H1 (cell line): ENCODE results near the gene TEX2. TPM values are rescaled to one million over a fixed set of nuclear protein-coding genes. Genes with fewer than 3 reads are reported as not detected.

ENCODE experiments used
- CTCF ChIA-PET: fragments of 300-600 bp; sonication (Branson Sonifier 250); formaldehyde crosslinking; loops from one replicate; lab custom pipeline; 2021; ENCODE audit not compliant: partially characterized antibody; lab: Charles Lee
- POLR2A ChIA-PET: fragments of 300-600 bp; sonication (Branson Sonifier 250); formaldehyde crosslinking; loops from one replicate; lab custom pipeline; 2021; ENCODE audit warnings: inconsistent platforms; ENCODE audit not compliant: partially characterized antibody; lab: Charles Lee
- DNase-seq, 2 experiments: peaks; one replicate each; pipeline versions ENCODE4 v3.0.0 to v3.0.0-alpha.2; 2010 to 2022; ENCODE audit warnings: low spot score in 2 of 2, low read depth in 1 of 2, mixed read lengths in 1 of 2
- FAIRE-seq: peaks from 2 replicates; lab custom pipeline; 2011; peaks lifted over from hg19 to GRCh38; lab: Jason Lieb, UNC
- H2AFZ ChIP-seq: 2 replicates; pipeline ENCODE4 v1.8.1; 2012; ENCODE audit warnings: low read length, inconsistent platforms
- H2AK5ac ChIP-seq: 2 replicates; pipeline ENCODE4 v1.6.1; 2013; ENCODE audit warnings: low read depth, low read length
- H2BK120ac ChIP-seq: replicated peaks from 2 replicates; pipeline ENCODE3; 2013; ENCODE audit warnings: low read depth, low read length, inconsistent platforms
- H2BK12ac ChIP-seq: 2 replicates; pipeline ENCODE4 v1.6.1; 2013; ENCODE audit warnings: low read depth, low read length
- H2BK15ac ChIP-seq: 2 replicates; pipeline ENCODE4 v1.6.1; 2013; ENCODE audit warnings: low read length
- H2BK20ac ChIP-seq: 2 replicates; pipeline ENCODE4 v1.6.1; 2013; ENCODE audit warnings: low read length
- H2BK5ac ChIP-seq: 2 replicates; pipeline ENCODE4 v1.6.1; 2013; ENCODE audit warnings: low read depth, low read length
- H3K14ac ChIP-seq: 2 replicates; pipeline ENCODE4 v1.6.1; 2013; ENCODE audit warnings: inconsistent platforms; ENCODE audit not compliant: insufficient read length
- H3K18ac ChIP-seq: 2 replicates; pipeline ENCODE4 v1.6.1; 2013; ENCODE audit warnings: low read length; ENCODE audit errors: extremely low read depth
- H3K23ac ChIP-seq: 2 replicates; pipeline ENCODE4 v1.6.1; 2013; ENCODE audit warnings: inconsistent platforms; ENCODE audit not compliant: insufficient read length
- H3K23me2 ChIP-seq: 2 replicates; pipeline ENCODE4 v1.6.1; 2013; ENCODE audit warnings: low read depth, low read length
- H3K27ac ChIP-seq: 2 replicates; pipeline ENCODE4 v1.6.1; 2011; ENCODE audit warnings: low read depth, low read length, inconsistent platforms
- H3K27me3 ChIP-seq, 4 experiments: replicated peaks in 1 of 4; 1 replicate in 1 of 4; 2 replicates in 3 of 4; pipeline versions ENCODE4 v1.6.1 to v1.8.1; 2011 to 2013; ENCODE audit warnings: low read length in 3 of 4, mild to moderate bottlenecking in 3 of 4, inconsistent platforms in 2 of 4, mixed read lengths in 2 of 4, moderate library complexity in 1 of 4; ENCODE audit not compliant: control insufficient read depth in 3 of 4, insufficient read depth in 3 of 4; ENCODE audit errors: extremely low read depth in 1 of 4
- H3K36me3 ChIP-seq, 4 experiments: 2 replicates each; pipeline versions ENCODE4 v1.6.1 to v1.8.1; 2011 to 2013; ENCODE audit warnings: mild to moderate bottlenecking in 4 of 4, low read length in 3 of 4, moderate library complexity in 2 of 4, control low read depth in 1 of 4, inconsistent platforms in 1 of 4; ENCODE audit not compliant: insufficient read depth in 4 of 4, control insufficient read depth in 2 of 4
- H3K4ac ChIP-seq: replicated peaks from 2 replicates; pipeline ENCODE3; 2013; ENCODE audit warnings: low read length, low read depth, mixed read lengths, inconsistent platforms; ENCODE audit not compliant: insufficient read length
- H3K4me1 ChIP-seq, 4 experiments: replicated peaks in 1 of 4; 1 replicate in 1 of 4; 2 replicates in 3 of 4; pipeline versions ENCODE4 v1.6.1 to v1.8.1; 2011 to 2013; ENCODE audit warnings: low read length in 3 of 4, inconsistent platforms in 2 of 4, mixed read lengths in 1 of 4; ENCODE audit not compliant: insufficient read depth in 4 of 4, control insufficient read depth in 3 of 4
- H3K4me2 ChIP-seq, 2 experiments: 2 replicates each; pipeline versions ENCODE4 v1.6.1 to v1.8.1; 2011 to 2013; ENCODE audit warnings: low read depth in 2 of 2, low read length in 2 of 2, control low read depth in 1 of 2, inconsistent platforms in 1 of 2, mild to moderate bottlenecking in 1 of 2; ENCODE audit not compliant: insufficient read depth in 1 of 2
- H3K4me3 ChIP-seq, 4 experiments: fragments of 200-600, 300-600 bp in 1 of 4; sonication (generic), shearing (Covaris generic), sonication (Bioruptor Twin) in 1 of 4; 2 replicates each; pipeline versions ENCODE4 v1.5.1 to v1.8.1; 2011 to 2016; ENCODE audit warnings: low read length in 4 of 4, low read depth in 3 of 4, control low read depth in 2 of 4, inconsistent platforms in 2 of 4, mild to moderate bottlenecking in 2 of 4, mixed read lengths in 1 of 4, moderate library complexity in 1 of 4; ENCODE audit not compliant: insufficient read depth in 2 of 4; ENCODE audit errors: extremely low read depth in 1 of 4
- H3K56ac ChIP-seq: replicated peaks from 2 replicates; pipeline ENCODE3; 2013; ENCODE audit warnings: low read depth, mild to moderate bottlenecking, mixed read lengths, low read length, inconsistent platforms; ENCODE audit not compliant: insufficient read length
- H3K79me1 ChIP-seq: 2 replicates; pipeline ENCODE4 v1.6.1; 2013; ENCODE audit warnings: low read depth, low read length, control low read depth
- H3K79me2 ChIP-seq, 2 experiments: 2 replicates each; pipeline versions ENCODE4 v1.6.1 to v1.8.1; 2012 to 2013; ENCODE audit warnings: low read length in 2 of 2, mild to moderate bottlenecking in 2 of 2, inconsistent platforms in 1 of 2; ENCODE audit not compliant: insufficient read depth in 2 of 2, control insufficient read depth in 1 of 2
- H3K9ac ChIP-seq, 4 experiments: replicated peaks in 1 of 4; 1 replicate in 1 of 4; 2 replicates in 3 of 4; pipeline versions ENCODE4 v1.6.1 to v1.8.1; 2011 to 2013; ENCODE audit warnings: low read depth in 3 of 4, low read length in 3 of 4, control low read depth in 2 of 4, mild to moderate bottlenecking in 2 of 4, moderate library complexity in 2 of 4, inconsistent platforms in 1 of 4; ENCODE audit errors: extremely low read depth in 1 of 4
- H3K9me3 ChIP-seq, 2 experiments: 2 replicates each; pipeline versions ENCODE4 v1.6.1 to v1.8.1; 2012 to 2013; ENCODE audit warnings: mild to moderate bottlenecking in 2 of 2, moderate library complexity in 2 of 2, control low read depth in 1 of 2, inconsistent platforms in 1 of 2, low read depth in 1 of 2, low read length in 1 of 2, mixed read lengths in 1 of 2; ENCODE audit not compliant: insufficient read depth in 2 of 2
- H4K20me1 ChIP-seq, 2 experiments: replicated peaks in 1 of 2; 2 replicates each; pipeline versions ENCODE3 to v1.8.1; 2011 to 2013; ENCODE audit warnings: inconsistent platforms in 2 of 2, low read length in 2 of 2, mild to moderate bottlenecking in 1 of 2; ENCODE audit not compliant: insufficient read depth in 2 of 2, control insufficient read depth in 1 of 2
- H4K5ac ChIP-seq: 2 replicates; pipeline ENCODE4 v1.6.1; 2013; ENCODE audit warnings: low read length, low read depth, mixed read lengths, inconsistent platforms; ENCODE audit not compliant: insufficient read length
- H4K8ac ChIP-seq: 2 replicates; pipeline ENCODE4 v1.8.0; 2013; ENCODE audit warnings: mild to moderate bottlenecking, moderate library complexity, low read length, inconsistent platforms; ENCODE audit not compliant: insufficient read depth; ENCODE audit errors: extremely low read depth
- H4K91ac ChIP-seq: replicated peaks from 2 replicates; pipeline ENCODE3; 2013; ENCODE audit warnings: low read length, mixed read lengths, inconsistent platforms; ENCODE audit not compliant: insufficient read length
- EP300 ChIP-seq, 2 experiments: IDR thresholded peaks; 1 replicate in 1 of 2; 2 replicates in 1 of 2; pipeline ENCODE4 v1.6.1; 2011 to 2012; ENCODE audit warnings: low read depth in 2 of 2, low read length in 2 of 2, mild to moderate bottlenecking in 2 of 2, borderline replicate concordance in 1 of 2, inconsistent platforms in 1 of 2, moderate library complexity in 1 of 2
- JUN ChIP-seq: IDR thresholded peaks from 2 replicates; pipeline ENCODE4 v1.6.1; 2011; ENCODE audit warnings: low read depth, mild to moderate bottlenecking, improper control_type of control experiment, low read length
- POLR2A ChIP-seq, 2 experiments: IDR thresholded peaks; 1 replicate in 1 of 2; 2 replicates in 1 of 2; pipeline ENCODE4 v1.6.1; 2011; ENCODE audit warnings: low read depth in 2 of 2, low read length in 2 of 2, mild to moderate bottlenecking in 2 of 2; ENCODE audit errors: control extremely low read depth in 1 of 2
- RBBP5 ChIP-seq: IDR thresholded peaks from 2 replicates; pipeline ENCODE4 v1.7.1; 2012; ENCODE audit warnings: low read depth, mild to moderate bottlenecking, inconsistent platforms, low read length, moderate library complexity, borderline replicate concordance
- WGBS, 2 experiments: shearing (Covaris generic) in 1 of 2; methylation state at CpG; one replicate each; pipeline versions ENCODE4 v1.1.6 to v1.1.7; 2013 to 2015; ENCODE audit warnings: low lambda C conversion rate in 2 of 2, mixed read lengths in 2 of 2, inconsistent platforms in 1 of 2, low coverage in 1 of 2, missing lambda C conversion rate in 1 of 2; ENCODE audit not compliant: insufficient replicate concordance in 2 of 2, insufficient coverage in 1 of 2, insufficient read length in 1 of 2; ENCODE audit errors: extremely low coverage in 1 of 2, missing lambda C conversion rate in 1 of 2; 5-methylcytosine and 5-hydroxymethylcytosine counted together
- polyA plus RNA-seq, 7 experiments: library from polyadenylated mRNA; depleted of rRNA in 3 of 7; stranded (reverse) in 5 of 7; unstranded in 2 of 7; fragments of >200 nt in 5 of 7; fragments of 200-250 nt in 2 of 7; gene quantifications; 1 replicate in 5 of 7; 2 replicates in 1 of 7; 4 replicates in 1 of 7; pipeline versions ENCODE4 v1.2.1 to v1.2.3, GENCODE V29; 2011 to 2013; ENCODE audit warnings: missing spikeins in 2 of 7, mixed read lengths in 2 of 7
- total RNA-seq: library from RNA; stranded (reverse); fragmentation: NEBNext Ultra II Directional; extraction: Animal tissue kit (Norgen Biotek cat#: 25700); gene quantifications from 2 replicates; pipeline ENCODE4 v1.2.1, GENCODE V29; 2021
- TF ChIP-seq, protein P1 (sequence below): IDR thresholded peaks from 2 replicates; pipeline ENCODE4 v1.6.1; 2011; ENCODE audit warnings: low read depth, mild to moderate bottlenecking, low read length; ENCODE audit not compliant: insufficient read depth
- TF ChIP-seq, protein P2 (sequence below), 3 experiments: IDR thresholded peaks; 1 replicate in 2 of 3; 2 replicates in 1 of 3; pipeline versions ENCODE4 v1.5.1 to v1.6.1; 2011; ENCODE audit warnings: low read length in 3 of 3, mild to moderate bottlenecking in 3 of 3, inconsistent platforms in 2 of 3, low read depth in 1 of 3, moderate library complexity in 1 of 3; ENCODE audit not compliant: insufficient read depth in 1 of 3; ENCODE audit errors: control extremely low read depth in 1 of 3

TEX2 gene
- total and polyA plus RNA-seq, 2 of the 8 experiments (the other 6 are each of a cell fraction or from before 2014, with no cell fraction given) = 6.1 to 15.6 TPM

DNA sequence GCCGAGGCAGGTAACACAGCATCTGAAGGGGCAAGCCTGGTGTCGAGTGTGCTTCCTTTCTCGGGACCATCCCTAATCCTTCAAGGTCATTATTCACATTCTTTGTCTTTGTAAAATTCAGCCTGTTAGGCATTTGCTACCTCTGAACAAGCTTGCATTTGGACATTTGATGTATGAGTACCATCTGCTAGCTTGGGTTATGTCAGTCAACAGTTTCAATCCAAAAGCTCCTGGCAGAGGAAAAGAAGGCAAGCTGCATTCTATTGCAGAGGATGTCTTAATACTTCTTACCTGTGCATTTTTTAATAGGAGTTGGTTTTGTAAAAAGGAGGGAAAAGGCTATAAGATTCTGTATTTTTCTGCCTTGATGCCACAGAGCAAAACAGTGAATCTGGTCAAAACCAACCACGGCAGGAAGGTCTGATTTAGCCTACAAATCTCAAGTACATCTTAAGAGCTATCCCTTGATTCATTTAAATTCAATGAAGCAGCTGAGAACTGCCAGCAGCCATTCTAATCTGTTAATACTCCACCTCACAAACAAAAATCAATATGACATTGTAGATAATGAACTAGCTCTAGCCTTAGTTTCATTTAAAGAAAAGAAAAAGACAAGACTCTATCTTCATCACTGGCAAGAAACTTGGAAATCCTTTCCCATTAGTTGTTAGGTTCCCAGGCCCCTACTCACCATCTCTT, 39.0 kb downstream of the TEX2 start:
- Histone ChIP-seq H3K4me3 (no peak overlapping the region), H4K91ac (no peak overlapping the region), H2BK5ac (no peak overlapping the region), H3K79me1 (no peaks in the 10 kb centered on the region), H3K9ac (no peak overlapping the region), H4K20me1 (peaks cover 0 to 2% of the 10 kb centered on the region in 2 experiments), H4K8ac (no peak overlapping the region), H3K4ac (no peak overlapping the region), H3K4me2 (no peak overlapping the region), H2BK15ac (no peak overlapping the region), H2BK120ac (no peak overlapping the region), H2AFZ (no peak overlapping the region), H2AK5ac (no peak overlapping the region), H2BK20ac (no peak overlapping the region), H3K79me2 (peaks cover 3% of the 10 kb centered on the region in 2 experiments; a peak in 1 of 4 replicates), H3K23ac (no peak overlapping the region), H4K5ac (no peak overlapping the region), H3K18ac (no peak overlapping the region), H3K14ac (no peak overlapping the region), H2BK12ac (no peak overlapping the region), H3K27ac (no peak overlapping the region), H3K23me2 (no peaks in the 10 kb centered on the region), H3K56ac (no peak overlapping the region), H3K9me3 (no peaks in the 10 kb centered on the region), H3K27me3 (no peaks in the 10 kb centered on the region), H3K36me3 (no peaks in the 10 kb centered on the region), H3K4me1 (peaks cover 0 to 6% (median 0%) of the 10 kb centered on the region in 4 experiments; a peak in 1 of 7 replicates)
- POLR2A ChIA-PET = interaction anchor here (0.9 to 1.3 kb wide), 2 partner anchors 78 to 79 kb away, joined by 3 to 4 read pairs; no protein-coding TSS in a partner anchor
- no peak for TF ChIP-seq RBBP5
- TF ChIP-seq POLR2A (IDR thresholded peaks at IDR 0.05; ENCODE audit: control extremely low read depth in 1 of 2, low read depth in 2 of 2, low read length in 2 of 2) = no peak
- TF ChIP-seq, protein P1, sequence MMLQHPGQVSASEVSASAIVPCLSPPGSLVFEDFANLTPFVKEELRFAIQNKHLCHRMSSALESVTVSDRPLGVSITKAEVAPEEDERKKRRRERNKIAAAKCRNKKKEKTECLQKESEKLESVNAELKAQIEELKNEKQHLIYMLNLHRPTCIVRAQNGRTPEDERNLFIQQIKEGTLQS = no peak
- TF ChIP-seq EP300 (IDR thresholded peaks at IDR 0.05; ENCODE audit: borderline replicate concordance in 1 of 2, low read depth in 2 of 2, low read length in 2 of 2) = no peak
- TF ChIP-seq JUN = no peak
- TF ChIP-seq, protein P2, sequence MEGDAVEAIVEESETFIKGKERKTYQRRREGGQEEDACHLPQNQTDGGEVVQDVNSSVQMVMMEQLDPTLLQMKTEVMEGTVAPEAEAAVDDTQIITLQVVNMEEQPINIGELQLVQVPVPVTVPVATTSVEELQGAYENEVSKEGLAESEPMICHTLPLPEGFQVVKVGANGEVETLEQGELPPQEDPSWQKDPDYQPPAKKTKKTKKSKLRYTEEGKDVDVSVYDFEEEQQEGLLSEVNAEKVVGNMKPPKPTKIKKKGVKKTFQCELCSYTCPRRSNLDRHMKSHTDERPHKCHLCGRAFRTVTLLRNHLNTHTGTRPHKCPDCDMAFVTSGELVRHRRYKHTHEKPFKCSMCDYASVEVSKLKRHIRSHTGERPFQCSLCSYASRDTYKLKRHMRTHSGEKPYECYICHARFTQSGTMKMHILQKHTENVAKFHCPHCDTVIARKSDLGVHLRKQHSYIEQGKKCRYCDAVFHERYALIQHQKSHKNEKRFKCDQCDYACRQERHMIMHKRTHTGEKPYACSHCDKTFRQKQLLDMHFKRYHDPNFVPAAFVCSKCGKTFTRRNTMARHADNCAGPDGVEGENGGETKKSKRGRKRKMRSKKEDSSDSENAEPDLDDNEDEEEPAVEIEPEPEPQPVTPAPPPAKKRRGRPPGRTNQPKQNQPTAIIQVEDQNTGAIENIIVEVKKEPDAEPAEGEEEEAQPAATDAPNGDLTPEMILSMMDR (IDR thresholded peaks at IDR 0.05; ENCODE audit: control extremely low read depth in 1 of 3, insufficient read depth in 1 of 3, low read depth in 1 of 3, low read length in 3 of 3) = no peak
- WGBS, 2 experiments = 94% methylated on average over 4 of the region's 4 CpGs; no CpG with 5 or more reads in 1 of the 2 experiments
- no peak for DNase-seq
- CTCF ChIA-PET = interaction anchor here (0.6 to 1.9 kb wide), 6 partner anchors 9 to 97 kb away, joined by 3 to 7 read pairs (median 3); no protein-coding TSS in a partner anchor
- no peak for FAIRE-seq
